GM18867 (cell line): Measurements from ENCODE around the gene TMEM63B.

Experiments
- ATAC-seq: cut with Tn5 transposase; IDR thresholded peaks from one replicate; pipeline ENCODE4 v1.9.1; 2021; ENCODE audit warnings: mild to moderate bottlenecking, moderate library complexity; ENCODE audit not compliant: unreplicated experiment

TMEM63B gene

DNA sequence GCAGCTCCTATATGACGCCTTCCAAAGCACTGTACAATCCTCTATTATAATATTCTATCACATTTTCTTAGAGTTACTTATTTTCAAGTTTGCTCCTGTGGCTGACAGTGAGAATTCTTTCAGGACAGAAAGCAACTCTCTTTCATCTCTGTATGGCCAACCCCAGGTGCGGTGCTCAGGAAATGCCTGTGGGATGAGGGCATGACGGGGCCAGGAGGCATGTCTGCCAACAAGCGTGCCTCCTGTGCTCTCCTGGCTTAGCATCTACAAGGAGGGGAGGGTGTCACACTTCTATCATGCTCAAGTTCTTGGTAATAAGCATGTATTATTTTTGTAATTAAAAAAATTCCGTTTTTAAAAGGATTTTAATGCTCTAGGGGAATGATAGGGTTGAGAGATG lies 11.5 kb upstream of the TMEM63B start:
- ATAC-seq: no peak

DNA sequence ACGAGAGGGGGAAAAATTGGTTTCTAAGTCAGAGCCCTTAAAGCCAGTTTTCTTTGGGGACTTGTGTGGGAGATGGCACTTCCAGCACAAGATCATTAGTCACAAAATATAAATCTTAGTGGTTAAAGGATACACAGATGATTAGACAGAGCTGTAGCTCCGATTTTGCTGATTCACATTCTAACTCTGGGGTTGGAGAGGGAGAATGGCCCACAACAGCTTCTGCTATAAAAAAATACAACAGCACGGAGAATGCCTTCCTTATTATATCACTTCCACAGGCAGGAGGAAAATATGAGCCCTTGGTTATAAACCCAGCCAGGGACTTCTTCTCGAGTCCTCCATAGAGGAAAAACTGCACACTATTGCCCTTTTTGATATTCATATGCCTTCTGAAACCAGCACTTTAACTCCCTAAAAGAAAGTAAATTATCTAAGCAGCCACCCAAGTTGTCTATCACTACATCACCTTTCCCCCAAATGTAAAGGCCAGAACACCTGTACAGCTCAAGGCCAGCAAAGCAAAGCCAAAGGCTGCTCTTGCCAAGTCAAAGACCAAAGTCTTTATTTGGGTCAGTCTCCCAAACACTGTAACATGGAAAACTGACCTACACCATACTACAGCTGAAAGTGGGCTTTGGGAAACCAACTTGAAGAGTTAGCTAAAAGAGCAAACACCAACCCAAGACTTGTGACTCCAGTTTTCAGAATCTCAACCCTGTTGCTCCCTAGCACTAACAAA lies 10.5 kb upstream of the TMEM63B start:
- no peak for ATAC-seq

DNA sequence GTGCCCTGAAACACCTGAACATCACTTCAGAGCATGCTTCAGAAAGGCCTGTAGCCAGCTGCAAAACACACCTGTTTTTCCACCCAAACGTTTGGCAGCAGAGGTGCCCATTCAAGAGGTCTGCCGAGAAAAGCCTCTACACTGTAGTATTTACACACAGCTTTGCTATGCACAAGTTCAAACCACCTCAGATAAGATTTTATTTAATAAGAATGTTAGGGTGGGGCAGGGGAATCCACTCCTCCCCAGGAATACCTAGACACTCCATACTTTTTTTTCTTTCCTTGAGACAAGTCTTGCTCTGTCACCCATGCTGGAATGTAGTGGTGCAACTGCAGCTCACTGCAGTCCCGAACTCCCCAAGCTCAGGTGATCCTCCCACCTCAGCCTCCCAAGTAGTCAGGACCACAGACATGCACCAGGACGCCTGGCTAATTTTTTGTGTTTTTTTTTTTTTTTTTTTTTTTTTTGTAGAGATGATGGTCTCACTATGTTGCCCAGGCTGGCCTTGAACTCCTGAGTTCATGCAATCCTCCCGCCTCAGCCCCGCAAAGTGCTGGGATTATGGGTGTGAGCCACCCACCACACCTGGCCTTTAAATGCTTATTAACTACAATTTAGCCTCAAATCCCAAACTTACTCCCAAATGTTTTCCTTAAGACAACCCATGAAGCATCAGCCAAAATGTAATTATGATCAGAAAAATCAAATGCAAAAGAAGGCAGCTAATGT lies 9.8 kb upstream of the TMEM63B start:
- ATAC-seq: no peak

DNA sequence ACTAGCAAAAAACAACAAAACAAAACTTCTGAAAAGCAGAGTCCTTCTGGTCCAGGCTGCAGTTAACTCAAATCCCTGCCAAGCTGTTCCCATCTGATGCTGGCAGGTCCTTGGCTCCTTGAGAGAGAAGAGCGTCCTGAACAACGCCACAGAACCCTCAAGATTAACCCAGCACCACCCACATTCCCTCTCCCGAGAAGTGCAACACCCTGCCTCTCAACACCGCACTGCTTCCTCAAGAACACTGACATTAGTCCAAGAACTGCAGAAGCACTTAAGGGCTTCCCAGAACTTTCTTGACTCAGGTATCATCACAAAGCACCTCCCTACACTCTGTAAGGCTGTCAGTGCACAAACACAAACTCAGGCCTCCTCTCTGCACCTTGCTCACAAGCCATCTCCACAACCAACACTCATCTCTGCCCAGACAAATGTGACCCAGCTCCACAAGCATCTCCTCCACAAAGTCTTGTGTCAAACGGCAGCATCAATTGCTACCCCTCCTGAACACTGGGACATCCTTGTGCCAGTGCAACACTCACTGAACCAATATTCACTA lies 7.6 kb upstream of the TMEM63B start:
- ATAC-seq: no peak

DNA sequence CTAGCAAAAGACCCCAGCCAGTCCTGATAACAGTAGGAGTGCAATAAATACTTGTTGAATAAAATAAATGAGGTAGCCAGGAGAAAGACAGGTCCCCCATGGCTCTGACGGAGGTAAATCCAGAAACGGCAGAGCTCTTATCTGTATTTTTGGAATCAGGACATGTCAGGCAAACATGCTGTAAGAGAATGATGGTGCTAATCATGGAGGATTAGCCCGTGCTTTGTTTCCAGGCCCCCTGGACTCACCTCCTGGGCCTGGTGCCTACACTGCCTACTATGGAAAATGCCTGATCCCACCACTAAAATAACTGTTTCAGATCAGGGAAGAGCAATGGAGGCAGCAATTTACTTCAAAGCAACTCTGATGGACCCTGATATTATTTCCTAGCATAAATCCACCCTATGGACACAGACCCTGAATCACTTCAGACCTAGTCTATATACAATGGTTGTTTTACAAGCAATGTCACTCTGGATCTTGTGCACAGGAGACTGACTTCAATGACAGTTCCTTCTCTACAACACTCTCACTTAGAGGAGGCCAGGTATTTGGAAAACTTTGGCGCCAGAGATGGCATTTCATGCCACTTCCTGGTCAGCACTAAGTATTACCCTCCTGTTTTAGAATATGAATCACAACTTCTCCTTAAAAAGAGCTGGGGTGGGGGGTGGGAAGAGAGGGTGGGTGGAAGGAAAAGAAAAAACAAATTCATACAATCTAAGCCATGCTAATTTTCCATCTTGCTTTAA lies 6.5 kb upstream of the TMEM63B start:
- ATAC-seq: no peak

DNA sequence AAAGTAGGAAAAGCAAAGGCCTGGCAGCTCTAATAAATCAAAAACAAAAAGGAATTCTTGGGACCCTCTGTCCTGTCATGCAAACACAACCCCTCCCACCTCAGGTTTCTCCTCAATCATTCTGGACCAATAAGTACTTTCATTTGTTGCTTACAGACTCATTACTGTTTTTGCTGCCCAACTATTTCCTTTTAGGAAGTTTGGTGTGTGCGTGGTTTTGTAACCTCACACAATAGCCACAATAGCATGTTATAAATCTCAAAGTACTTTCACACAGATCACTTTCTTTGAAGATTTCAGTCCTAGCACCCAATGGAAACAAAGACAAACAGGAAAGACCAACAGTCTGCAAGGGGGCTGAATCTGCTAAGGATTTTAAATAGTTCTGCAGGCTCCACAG lies 4.6 kb upstream of the TMEM63B start:
- no peak for ATAC-seq

DNA sequence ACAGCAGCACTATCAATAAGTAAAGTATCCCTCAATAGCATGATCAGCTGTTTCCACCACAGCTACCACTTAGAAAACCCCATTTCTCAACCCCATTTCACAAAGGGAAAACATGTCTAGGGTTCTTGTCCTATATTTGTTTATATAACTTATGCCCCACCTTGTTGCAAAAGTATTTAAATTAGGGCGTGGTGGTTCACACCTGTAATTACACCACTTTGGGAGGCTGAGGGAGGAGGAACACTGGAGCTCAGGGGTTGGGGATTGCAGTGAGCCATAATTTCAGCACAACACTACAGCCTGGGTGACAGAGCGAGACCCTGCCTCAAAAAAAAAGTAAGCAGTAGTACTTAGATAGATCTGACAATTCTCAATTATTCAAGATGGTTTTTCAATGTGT lies 3.8 kb upstream of the TMEM63B start:
- ATAC-seq: no peak

DNA sequence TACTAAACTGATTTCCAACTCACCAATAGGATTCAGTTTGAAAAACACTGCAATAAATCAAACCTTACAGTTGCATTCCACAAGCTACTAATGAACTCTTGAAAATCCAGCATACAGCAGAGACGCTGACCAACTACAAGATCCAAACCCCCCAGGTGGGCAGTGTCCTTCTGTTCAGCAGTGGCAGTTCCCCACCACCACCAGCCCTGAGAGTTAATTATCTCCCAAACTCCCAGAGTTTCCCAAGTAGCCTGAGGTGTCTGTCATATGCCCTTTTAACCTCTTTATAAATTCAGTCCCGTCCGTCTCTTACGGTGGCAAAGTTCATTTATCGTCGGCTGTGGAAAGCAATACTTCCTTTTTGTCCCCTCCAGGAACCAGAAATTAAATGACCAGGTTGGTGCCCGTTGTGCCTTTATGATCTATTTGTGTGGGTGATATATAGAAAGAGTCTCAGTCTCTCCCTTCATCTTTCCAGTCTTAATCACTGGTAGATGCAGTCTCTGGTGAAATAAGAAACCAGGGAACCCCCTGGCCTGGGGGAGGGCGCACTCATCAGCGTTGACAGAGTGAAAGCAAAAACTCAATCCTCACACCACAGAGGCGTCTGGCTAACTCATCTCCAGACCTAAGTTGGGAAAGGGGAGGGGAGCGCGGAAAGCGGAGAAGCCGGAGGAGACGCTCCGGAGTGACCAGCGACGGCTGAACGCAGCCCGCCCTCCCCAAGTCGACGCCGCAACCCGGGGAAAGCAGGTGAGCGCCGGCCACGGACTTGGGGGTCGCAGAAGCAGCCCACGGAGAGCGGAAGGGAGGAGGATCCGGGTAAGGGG lies 819 bp upstream of the TMEM63B start:
- peak; percentile 49 for ATAC-seq

DNA sequence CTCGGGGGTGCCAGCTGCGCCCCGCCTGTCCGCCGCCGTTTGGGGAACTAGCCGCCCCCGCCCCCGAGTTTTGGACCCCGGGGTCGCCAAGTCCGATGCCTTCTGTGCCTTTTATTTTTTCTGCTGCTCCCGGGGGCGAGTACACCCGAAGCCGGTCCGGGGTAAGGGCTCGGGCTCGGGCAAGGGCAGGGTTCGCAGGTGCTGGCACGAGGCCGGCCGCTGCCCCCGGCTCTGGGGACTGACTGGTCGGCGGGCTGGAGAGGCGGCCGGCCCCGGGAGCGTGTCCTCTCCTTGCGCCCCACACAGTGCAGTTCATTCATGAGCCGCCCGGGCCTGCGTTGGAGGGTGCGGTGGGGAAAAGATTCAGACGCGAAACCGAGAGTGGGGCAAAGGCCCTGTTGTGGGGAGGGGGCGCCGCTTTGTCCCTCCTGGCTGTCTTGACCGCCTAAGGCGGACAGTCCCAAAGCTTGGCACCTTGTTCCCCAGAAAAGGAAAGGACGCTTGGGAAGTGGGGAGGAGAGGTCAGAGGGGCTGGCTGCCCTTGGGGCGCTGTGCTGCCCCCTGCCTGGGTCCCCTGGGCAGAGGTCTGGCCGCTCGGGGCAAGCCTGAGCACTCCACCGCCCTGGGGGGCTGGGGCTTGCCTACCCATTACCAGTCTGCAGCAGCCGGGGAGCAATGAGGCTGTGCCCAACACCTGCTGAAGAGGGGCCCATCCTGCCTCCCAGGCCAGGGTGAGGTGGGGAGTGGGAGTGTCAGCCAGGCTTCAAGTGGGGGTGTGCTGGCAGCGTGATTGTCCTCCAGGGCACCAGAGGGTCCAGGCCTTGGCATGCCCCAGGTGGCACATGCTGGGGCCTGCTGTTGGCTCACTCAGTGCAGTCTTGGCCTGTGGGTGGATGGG lies 915 bp downstream of the TMEM63B start:
- ATAC-seq: no peak

DNA sequence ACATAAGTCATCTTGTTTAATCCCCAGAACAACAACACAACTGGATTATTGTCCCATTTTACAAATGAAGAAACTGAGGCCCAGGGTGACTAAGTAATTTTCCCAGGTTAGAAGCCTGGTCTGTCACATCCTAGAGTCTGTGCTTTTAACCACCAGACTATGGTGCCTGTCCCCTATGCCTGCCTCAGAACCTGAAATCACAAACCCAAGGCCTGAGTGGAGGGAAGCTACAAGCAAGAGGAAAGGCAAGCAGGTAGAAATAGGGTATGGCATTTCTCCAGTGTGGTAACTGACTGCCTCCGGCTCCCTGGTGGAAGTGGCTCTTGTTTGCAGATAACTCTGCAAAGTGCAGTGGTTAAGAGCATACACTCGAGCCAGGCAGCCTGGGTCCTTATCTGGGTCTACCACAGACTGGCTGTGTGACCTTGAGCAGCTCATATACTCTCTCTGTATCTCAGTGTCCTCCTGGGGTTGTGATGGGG lies 2.5 kb downstream of the TMEM63B start:
- no peak for ATAC-seq

DNA sequence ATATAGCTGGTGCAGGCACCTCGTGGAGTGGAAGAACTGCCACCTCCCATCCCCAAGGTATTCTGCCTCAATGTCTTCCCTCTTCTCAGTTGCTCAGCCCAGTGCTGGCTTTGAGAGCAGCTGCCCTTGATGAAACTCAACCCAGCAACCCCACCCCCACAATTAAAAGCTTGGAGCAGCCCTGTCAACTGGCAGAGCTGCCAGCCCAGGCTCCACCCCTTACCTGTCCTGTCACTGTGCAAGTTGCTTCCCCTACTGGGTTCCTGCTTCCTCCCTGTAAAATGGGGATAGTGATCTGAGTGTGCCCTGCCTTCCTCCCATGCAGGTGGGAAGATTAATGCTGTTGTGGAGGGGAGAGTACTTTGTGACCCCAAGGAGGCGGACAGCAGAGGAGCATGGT lies 4.5 kb downstream of the TMEM63B start:
- ATAC-seq: no peak

DNA sequence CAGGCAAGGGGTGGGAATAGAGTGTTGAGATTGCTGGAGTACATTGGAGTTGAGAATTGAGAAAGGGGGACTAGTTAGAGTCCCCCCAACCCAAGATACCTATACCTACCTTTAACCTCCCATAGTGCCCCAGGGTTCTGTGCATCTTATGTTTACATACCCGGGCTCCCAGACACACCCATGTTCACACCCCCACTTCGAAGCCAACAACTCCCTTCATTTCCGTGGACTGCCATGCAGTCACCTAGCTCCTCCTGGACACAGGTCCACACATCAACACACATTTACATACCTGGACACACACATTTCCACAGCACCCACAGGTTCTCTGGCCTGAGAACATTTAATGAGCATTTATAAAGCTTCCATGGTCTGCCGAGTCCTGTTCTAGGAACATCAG lies 5.1 kb downstream of the TMEM63B start:
- no peak for ATAC-seq

DNA sequence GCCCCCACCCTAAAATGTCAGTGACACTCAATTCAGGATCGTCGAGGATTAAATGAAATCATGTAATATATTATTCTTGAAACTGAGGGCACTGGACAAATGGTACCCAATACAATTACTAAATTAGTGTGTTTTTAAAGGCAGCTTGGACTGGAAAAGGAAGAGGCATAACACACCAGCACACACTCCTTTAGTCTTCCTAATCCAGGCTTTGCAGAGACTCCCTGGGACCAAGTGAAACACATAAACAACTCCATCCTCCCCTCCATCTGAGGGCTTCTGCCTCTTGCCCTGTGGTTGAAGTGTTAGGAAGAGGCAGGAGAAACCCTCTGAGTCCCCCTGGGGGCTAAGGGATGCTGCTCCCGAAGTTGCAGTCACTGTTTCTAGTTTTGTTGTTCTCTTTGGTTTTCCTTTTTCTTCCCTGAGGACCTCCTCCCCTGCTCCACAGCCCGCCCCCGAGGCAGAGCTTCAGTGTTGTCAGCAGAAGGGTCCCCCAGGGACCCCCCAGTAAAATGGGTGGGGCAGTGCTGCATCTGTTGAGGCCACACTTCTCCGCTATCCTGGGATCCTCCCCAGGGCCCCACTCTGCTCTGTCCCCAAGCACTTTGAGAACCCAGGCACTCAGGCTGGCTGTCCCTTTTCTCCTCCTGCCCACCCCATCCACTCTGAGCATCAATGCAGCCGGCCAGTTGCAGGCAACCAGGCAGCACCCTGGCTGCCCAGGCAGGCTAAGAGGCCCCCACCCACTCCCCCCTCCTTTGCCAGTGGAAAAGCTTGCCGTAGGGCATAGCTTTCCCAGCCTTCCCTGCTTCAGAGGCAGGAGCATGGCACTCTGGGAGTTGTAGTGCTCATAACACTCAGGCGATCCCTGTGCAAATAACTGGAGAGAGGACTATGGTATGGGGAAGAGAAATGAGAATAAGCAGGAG lies 5.9 kb downstream of the TMEM63B start:
- no peak for ATAC-seq

DNA sequence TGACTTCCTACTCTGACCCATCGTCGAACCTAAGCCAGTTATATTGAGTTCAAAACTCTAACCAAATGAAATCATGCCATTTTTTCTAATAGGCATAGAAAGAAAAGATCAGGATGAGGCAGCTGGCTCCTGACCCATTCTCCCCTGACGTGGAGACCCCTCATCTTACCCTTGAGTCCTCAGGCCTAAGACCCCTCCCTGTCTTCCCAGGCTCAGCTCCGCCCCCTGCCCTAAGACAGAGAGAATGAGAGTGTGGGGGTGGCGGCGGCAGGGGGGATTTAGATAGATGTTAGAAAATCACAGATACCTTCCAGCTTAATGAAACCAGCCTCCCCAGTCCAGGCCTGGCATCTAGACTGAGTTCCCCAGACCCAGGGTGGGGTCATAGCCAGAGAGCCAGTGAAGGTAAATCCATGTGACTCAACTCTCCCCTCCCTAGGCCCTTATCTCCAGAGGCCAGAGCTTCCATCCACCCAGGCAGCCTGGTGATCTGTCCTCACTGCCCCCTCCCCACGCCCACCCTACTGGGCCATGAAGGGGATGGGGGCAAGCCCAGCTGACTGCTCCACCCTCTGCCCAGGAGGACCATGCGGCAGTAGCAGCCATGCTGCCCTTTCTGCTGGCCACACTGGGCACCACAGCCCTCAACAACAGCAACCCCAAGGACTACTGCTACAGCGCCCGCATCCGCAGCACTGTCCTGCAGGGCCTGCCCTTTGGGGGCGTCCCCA lies 6.8 kb downstream of the TMEM63B start:
- ATAC-seq: no peak

DNA sequence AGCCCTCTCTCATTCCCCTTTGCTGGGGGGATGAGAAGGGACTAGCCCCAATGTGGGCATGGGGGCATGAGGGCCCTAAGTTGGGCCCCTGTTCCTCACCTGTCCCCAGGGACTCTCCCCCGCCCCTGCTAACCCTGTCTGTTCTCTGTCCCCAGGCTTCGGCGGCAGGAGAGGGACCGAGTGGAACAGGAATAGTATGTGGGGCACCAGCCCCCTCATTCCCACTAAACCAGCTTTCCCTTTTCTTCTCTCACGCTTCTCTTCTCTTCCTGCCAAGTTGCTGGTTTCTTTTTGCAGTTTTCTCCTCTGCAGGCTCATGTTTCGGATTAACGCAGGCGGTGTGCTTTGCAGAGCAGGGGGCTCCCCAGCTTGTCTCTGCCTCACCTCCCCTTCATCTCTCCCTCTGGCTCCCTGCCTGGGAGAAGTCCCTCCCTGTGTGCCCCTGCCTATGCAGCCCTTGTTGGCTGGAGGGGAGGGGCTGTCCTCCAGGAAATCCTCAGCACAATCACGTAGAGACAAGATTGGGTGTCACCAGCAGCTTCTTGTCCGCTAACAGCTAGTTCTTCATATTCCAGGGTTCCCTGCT lies 7.9 kb downstream of the TMEM63B start:
- ATAC-seq: no peak

DNA sequence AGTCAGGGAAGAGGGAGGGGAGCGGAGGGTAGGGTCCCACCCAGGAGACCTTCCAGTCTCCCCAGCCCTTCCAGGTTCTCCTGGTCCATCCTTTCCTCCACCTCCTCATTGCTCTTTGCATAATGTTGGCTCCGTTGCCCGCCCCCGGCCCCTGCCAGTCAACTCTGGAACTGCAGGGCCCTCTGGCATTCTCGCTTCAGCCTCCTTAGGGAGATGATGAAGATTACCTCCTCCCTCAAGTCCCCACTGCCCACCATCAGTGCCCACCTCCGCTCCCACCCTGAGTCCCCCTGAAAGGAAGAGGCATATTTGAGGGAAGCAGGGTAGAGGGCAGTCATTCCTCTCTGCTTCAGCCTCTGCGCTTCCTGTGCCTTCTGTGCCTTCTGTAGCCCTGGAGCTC lies 8.5 kb downstream of the TMEM63B start:
- ATAC-seq: no peak

DNA sequence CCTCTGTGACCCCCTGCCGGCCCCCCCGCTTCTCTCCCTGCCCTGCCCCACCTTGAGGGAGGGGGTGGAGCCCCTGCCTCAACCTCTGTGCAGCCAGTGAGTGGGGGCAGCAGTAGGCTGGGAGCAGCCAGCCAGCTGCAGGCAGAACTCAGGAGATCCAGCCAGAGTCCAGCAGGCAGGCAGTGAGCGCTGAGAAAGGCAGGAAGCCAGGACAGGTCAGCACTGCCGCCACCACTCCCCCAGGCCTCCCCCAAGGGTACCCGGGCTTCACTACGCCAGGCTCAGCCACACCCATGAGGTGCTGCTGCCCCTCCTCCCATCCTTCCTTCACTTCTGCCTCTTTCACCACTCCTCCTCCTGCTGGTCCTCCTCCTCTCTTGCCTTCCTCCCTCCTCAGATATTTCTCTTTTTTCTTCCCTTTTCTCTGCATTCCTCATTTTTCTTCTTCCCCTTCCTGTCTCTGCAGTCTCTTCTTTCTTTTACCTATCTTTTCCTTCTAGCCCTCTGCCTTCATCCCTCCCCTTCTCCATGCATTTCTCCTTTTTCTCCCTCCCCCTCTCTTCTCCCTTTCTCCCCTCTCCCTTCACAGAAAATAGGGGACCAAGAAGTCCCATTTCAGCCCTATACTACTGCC lies 11.5 kb downstream of the TMEM63B start:
- ATAC-seq: no peak
